GM23338 (cell line): ENCODE results near the gene SFT2D3. TPM values are rescaled to one million over a fixed set of nuclear protein-coding genes. Genes with fewer than 3 reads are reported as not detected.

Experiments used
- ATAC-seq: fragments of 200-7000 bp; cut with Tn5 transposase; 3 replicates; pipeline ENCODE4 v1.9.1; 2020
- DNase-seq: peaks from one replicate; pipeline ENCODE4 v3.0.0-alpha.2; 2015; ENCODE audit warnings: low spot score
- H2AFZ ChIP-seq: fragments of 200-600 bp; sonication (generic); 2 replicates; pipeline ENCODE4 v1.8.0; 2016; ENCODE audit warnings: antibody characterized with exemption, mild to moderate bottlenecking, moderate library complexity
- H3F3A ChIP-seq: fragments of 200-600 bp; sonication (generic); replicated peaks from 2 replicates; pipeline ENCODE4 v1.8.0; 2017; ENCODE audit warnings: antibody characterized with exemption, mixed run types, low read depth
- H3K27ac ChIP-seq: fragments of 200-600 bp; sonication (generic); 2 replicates; pipeline ENCODE4 v1.6.1; 2016; ENCODE audit warnings: low read depth
- H3K27me3 ChIP-seq: fragments of 200-600 bp; sonication (generic); 2 replicates; pipeline ENCODE4 v1.8.0; 2016; ENCODE audit warnings: mild to moderate bottlenecking, mixed run types, moderate library complexity; ENCODE audit not compliant: insufficient read depth
- H3K36me3 ChIP-seq: fragments of 200-600 bp; sonication (generic); 2 replicates; pipeline ENCODE4 v1.8.0; 2016; ENCODE audit warnings: mild to moderate bottlenecking; ENCODE audit not compliant: insufficient read depth
- H3K4me1 ChIP-seq: fragments of 200-600 bp; sonication (generic); 2 replicates; pipeline ENCODE4 v1.8.0; 2016; ENCODE audit warnings: mild to moderate bottlenecking, moderate library complexity; ENCODE audit not compliant: insufficient read depth
- H3K4me2 ChIP-seq: fragments of 200-600 bp; sonication (generic); 2 replicates; pipeline ENCODE4 v1.7.1; 2017; ENCODE audit warnings: mixed run types
- H3K4me3 ChIP-seq: fragments of 200-600 bp; sonication (generic); 2 replicates; pipeline ENCODE4 v1.6.1; 2016; ENCODE audit warnings: mixed run types
- H3K79me2 ChIP-seq: fragments of 200-600 bp; sonication (generic); replicated peaks from 2 replicates; pipeline ENCODE4 v1.8.0; 2017; ENCODE audit warnings: mild to moderate bottlenecking; ENCODE audit not compliant: insufficient read depth
- H3K9me2 ChIP-seq: fragments of 200-600 bp; sonication (generic); 2 replicates; pipeline ENCODE4 v1.8.0; 2017; ENCODE audit not compliant: insufficient read depth
- H4K20me1 ChIP-seq: fragments of 200-600 bp; sonication (generic); replicated peaks from 2 replicates; pipeline ENCODE4 v1.8.0; 2017; ENCODE audit warnings: mild to moderate bottlenecking; ENCODE audit not compliant: insufficient read depth
- H3K27ac Mint-ChIP-seq: 2 replicates; pipeline ENCODE4 v1.8.0; 2020; ENCODE audit warnings: inconsistent platforms, mild to moderate bottlenecking, moderate library complexity, mixed read lengths
- H3K27me3 Mint-ChIP-seq: 3 replicates; pipeline ENCODE4 v1.8.0; 2022; ENCODE audit warnings: low read depth, mild to moderate bottlenecking, moderate library complexity, mixed read lengths, inconsistent platforms; ENCODE audit not compliant: insufficient read depth, poor library complexity
- H3K36me3 Mint-ChIP-seq: 3 replicates; pipeline ENCODE4 v1.8.0; 2021; ENCODE audit warnings: low read depth, mild to moderate bottlenecking, inconsistent platforms, moderate library complexity, mixed read lengths
- H3K4me1 Mint-ChIP-seq: 3 replicates; pipeline ENCODE4 v1.8.0; 2020; ENCODE audit warnings: mild to moderate bottlenecking, inconsistent platforms, mixed read lengths
- H3K4me3 Mint-ChIP-seq: 3 replicates; pipeline ENCODE4 v1.8.0; 2021; ENCODE audit warnings: moderate library complexity, mild to moderate bottlenecking, inconsistent platforms, mixed read lengths
- H3K9me3 Mint-ChIP-seq: 3 replicates; pipeline ENCODE4 v1.8.0; 2020; ENCODE audit warnings: moderate library complexity, mild to moderate bottlenecking, inconsistent platforms, mixed read lengths
- CREB1 ChIP-seq: fragments of 250-450 bp; sonication (Bioruptor Pico); IDR thresholded peaks from 2 replicates; pipeline ENCODE4 v1.5.0; 2020; ENCODE audit warnings: low read depth, mild to moderate bottlenecking, moderate library complexity
- CTCF ChIP-seq, 2 experiments: fragments of 200-600 bp in 1 of 2; sonication (generic) in 1 of 2; conservative IDR thresholded peaks; 2 replicates each; pipeline versions ENCODE4 v1.5.1 to v1.6.1; 2016 to 2017; ENCODE audit warnings: antibody characterized with exemption in 2 of 2, low read depth in 2 of 2, mild to moderate bottlenecking in 2 of 2, moderate library complexity in 1 of 2
- EZH2phosphoT487 ChIP-seq: fragments of 200-600 bp; sonication (generic); IDR thresholded peaks from one replicate; pipeline ENCODE4 v1.8.1; 2018; ENCODE audit warnings: antibody characterized with exemption; ENCODE audit not compliant: unreplicated experiment
- NANOG ChIP-seq: IDR thresholded peaks from 2 replicates; pipeline ENCODE4 v1.6.1; 2016; ENCODE audit warnings: antibody characterized with exemption, borderline replicate concordance
- POLR2AphosphoS5 ChIP-seq: IDR thresholded peaks from 2 replicates; pipeline ENCODE4 v1.6.1; 2016; ENCODE audit warnings: antibody characterized with exemption, low read depth
- ZNF114 ChIP-seq: fragments of 250-450 bp; sonication (Bioruptor Pico); IDR thresholded peaks from 2 replicates; pipeline ENCODE4 v1.5.0; 2020; ENCODE audit warnings: mild to moderate bottlenecking, moderate library complexity
- ZNF462 ChIP-seq: fragments of 250-450 bp; sonication (Bioruptor Pico); IDR thresholded peaks from 2 replicates; pipeline ENCODE4 v1.5.0; 2020; ENCODE audit warnings: mild to moderate bottlenecking, moderate library complexity
- polyA plus RNA-seq: library from polyadenylated mRNA; unstranded; fragments of >200 nt; fragmentation: Nextera tagmentation; extraction: Ambion mirVana; gene quantifications from 2 replicates; pipeline ENCODE4 v1.2.1, GENCODE V29; 2016
- total RNA-seq: library from RNA; depleted of rRNA; stranded (reverse); fragments of >200 nt; shearing (Covaris generic); gene quantifications from 2 replicates; pipeline ENCODE4 v1.2.3, GENCODE V29; 2014
- TF ChIP-seq, protein P1 (sequence below): IDR thresholded peaks from one replicate; pipeline ENCODE4 v1.6.1; 2018; ENCODE audit warnings: antibody characterized with exemption; ENCODE audit not compliant: unreplicated experiment

The SFT2D3 gene
- total and polyA plus RNA-seq, 2 experiments from 2014 or later: 13.7 TPM; not detected in 1

DNA sequence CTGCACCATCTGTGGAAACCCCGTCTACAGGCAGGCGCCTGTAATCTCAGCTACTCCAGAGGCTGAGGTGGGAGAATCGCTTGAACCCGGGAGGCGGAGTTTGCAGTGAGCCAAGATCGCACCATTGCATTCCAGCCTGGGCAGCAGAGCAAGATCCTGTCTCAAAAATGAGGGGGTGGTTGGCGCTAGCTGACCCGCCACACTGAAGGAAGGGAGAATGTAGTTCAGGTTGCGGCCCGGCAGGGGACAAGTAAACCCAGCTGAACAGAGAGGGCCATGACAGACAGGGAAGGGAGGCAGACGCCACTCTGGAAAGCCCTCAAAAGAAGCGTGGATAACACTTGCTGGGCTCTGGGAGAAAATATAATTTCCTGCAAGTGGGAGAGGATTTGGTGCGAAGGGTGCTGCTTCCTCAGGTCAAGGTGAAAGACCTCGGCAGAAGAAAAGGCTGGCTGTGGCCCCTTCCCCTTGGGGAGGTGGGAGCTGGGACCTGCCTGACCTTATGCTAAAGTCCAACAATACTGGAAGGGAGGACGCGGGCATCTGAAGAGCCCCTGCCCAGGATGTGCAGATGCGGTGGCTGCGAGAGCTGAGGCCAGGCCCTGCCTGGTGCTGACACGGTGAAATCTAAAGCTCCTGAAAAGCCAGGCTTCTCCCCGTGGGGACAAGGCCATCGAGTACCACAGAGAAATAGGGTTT, 3.7 kb upstream of the SFT2D3 start:
- no peak for DNase-seq
- peaks cover 3% of the 10 kb centered on the region; the same call in 1 of the 2 replicates for H4K20me1 ChIP-seq
- H3K4me1 ChIP-seq: peaks cover 12% of the 10 kb centered on the region
- H3K9me3 Mint-ChIP-seq: peaks cover 2% of the 10 kb centered on the region; the same call in 2 of the 3 replicates
- peaks cover 18% of the 10 kb centered on the region for H3K4me1 Mint-ChIP-seq
- ATAC-seq: no peak
- no peak overlapping the region for H3K4me3 ChIP-seq
- no peaks in the 10 kb centered on the region for H3K36me3 ChIP-seq
- H3K27ac ChIP-seq: no peak overlapping the region
- H3K27me3 ChIP-seq: peaks cover 5% of the 10 kb centered on the region
- peaks cover 17% of the 10 kb centered on the region for H3K27me3 Mint-ChIP-seq
- H3K4me2 ChIP-seq: no peak overlapping the region
- no peak overlapping the region for H3K4me3 Mint-ChIP-seq
- TF ChIP-seq ZNF462 (no peak), POLR2AphosphoS5 (no peak)
- no peaks in the 10 kb centered on the region for H3K9me2 ChIP-seq
- H3F3A ChIP-seq: 0 out of 2 replicates have a peak, but pooled peaks cover 12% of the 10 kb centered on the region
- H3K27ac Mint-ChIP-seq: no peak overlapping the region
- H2AFZ ChIP-seq: no peak overlapping the region
- peaks cover 4% of the 10 kb centered on the region for H3K79me2 ChIP-seq
- H3K36me3 Mint-ChIP-seq: peaks cover 5% of the 10 kb centered on the region

- Histone ChIP-seq H3F3A (0 out of 2 replicates have a peak, but pooled peaks cover 18% of the 10 kb centered on the region), H4K20me1 (peaks cover 12% of the 10 kb centered on the region; the same call in 1 of the 2 replicates), H3K27me3 (peaks cover 5% of the 10 kb centered on the region), H3K4me1 (peaks cover 22% of the 10 kb centered on the region), H3K36me3 (no peaks in the 10 kb centered on the region), H3K4me3 (no peak overlapping the region), H3K27ac (no peak overlapping the region), H3K9me2 (no peaks in the 10 kb centered on the region), H3K4me2 (no peak overlapping the region), H3K79me2 (peaks cover 15% of the 10 kb centered on the region), H2AFZ (no peak overlapping the region)
- peaks cover 21% of the 10 kb centered on the region for H3K4me1 Mint-ChIP-seq
- ATAC-seq (no peak), DNase-seq (no peak)
- peaks cover 2% of the 10 kb centered on the region; the same call in 1 of the 3 replicates for H3K9me3 Mint-ChIP-seq
- peaks cover 19% of the 10 kb centered on the region for H3K27me3 Mint-ChIP-seq
- H3K27ac Mint-ChIP-seq: no peak overlapping the region
- peaks cover 7% of the 10 kb centered on the region for H3K36me3 Mint-ChIP-seq
- TF ChIP-seq, protein P1, sequence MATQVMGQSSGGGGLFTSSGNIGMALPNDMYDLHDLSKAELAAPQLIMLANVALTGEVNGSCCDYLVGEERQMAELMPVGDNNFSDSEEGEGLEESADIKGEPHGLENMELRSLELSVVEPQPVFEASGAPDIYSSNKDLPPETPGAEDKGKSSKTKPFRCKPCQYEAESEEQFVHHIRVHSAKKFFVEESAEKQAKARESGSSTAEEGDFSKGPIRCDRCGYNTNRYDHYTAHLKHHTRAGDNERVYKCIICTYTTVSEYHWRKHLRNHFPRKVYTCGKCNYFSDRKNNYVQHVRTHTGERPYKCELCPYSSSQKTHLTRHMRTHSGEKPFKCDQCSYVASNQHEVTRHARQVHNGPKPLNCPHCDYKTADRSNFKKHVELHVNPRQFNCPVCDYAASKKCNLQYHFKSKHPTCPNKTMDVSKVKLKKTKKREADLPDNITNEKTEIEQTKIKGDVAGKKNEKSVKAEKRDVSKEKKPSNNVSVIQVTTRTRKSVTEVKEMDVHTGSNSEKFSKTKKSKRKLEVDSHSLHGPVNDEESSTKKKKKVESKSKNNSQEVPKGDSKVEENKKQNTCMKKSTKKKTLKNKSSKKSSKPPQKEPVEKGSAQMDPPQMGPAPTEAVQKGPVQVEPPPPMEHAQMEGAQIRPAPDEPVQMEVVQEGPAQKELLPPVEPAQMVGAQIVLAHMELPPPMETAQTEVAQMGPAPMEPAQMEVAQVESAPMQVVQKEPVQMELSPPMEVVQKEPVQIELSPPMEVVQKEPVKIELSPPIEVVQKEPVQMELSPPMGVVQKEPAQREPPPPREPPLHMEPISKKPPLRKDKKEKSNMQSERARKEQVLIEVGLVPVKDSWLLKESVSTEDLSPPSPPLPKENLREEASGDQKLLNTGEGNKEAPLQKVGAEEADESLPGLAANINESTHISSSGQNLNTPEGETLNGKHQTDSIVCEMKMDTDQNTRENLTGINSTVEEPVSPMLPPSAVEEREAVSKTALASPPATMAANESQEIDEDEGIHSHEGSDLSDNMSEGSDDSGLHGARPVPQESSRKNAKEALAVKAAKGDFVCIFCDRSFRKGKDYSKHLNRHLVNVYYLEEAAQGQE: no peak
- TF ChIP-seq NANOG: no peak
- no peak for TF ChIP-seq ZNF114 (CRISPR knock-in tag)
- TF ChIP-seq EZH2phosphoT487: no peak
- no peak for TF ChIP-seq POLR2AphosphoS5
- no peak for TF ChIP-seq CREB1 (CRISPR knock-in tag)
- no peak for TF ChIP-seq CTCF (conservative IDR thresholded peaks at IDR 0.05; ENCODE audit: low read depth in 2 of 2)
- no peak overlapping the region for H3K4me3 Mint-ChIP-seq
These were observed 2.5 kb upstream of the SFT2D3 start for GRCh38 chr2:127698553-127699355.
